Measurements from ENCODE around the gene TAGLN2.

TAGLN2 gene

GRCh38 chr1:159958719-159959380 lies 33.5 kb upstream of the TAGLN2 start:
- DNase-seq (ENCODE audit: low spot score) = no peak
- TF ChIP-seq CTCF (IDR thresholded peaks at IDR 0.05; ENCODE audit: borderline replicate concordance, control extremely low read depth, extremely low read depth, insufficient read depth, missing control alignments) = no peak
- in situ Hi-C loops (cut with MboI; ENCODE audit: low sequenced_read_pairs, unreplicated experiment) = no loop called here

GRCh38 chr1:159957824-159958268 lies 32.5 kb upstream of the TAGLN2 start:
- TF ChIP-seq CTCF (IDR thresholded peaks at IDR 0.05; ENCODE audit: borderline replicate concordance, control extremely low read depth, extremely low read depth, insufficient read depth, missing control alignments) = no peak
- in situ Hi-C loops (cut with MboI; ENCODE audit: low sequenced_read_pairs, unreplicated experiment) = no loop called here

GRCh38 chr1:159955456-159955855 lies 30.1 kb upstream of the TAGLN2 start:
- in situ Hi-C loops (cut with MboI; ENCODE audit: low sequenced_read_pairs, unreplicated experiment) = no loop called here
- DNase-seq (ENCODE audit: low spot score) = no peak
- no peak for TF ChIP-seq CTCF (IDR thresholded peaks at IDR 0.05; ENCODE audit: borderline replicate concordance, control extremely low read depth, extremely low read depth, insufficient read depth, missing control alignments)

More at GRCh38 chr1:159957824-159958268, 32.5 kb upstream of the TAGLN2 start:
- no peak for DNase-seq (ENCODE audit: low spot score)

GRCh38 chr1:159953536-159954515 lies 28.5 kb upstream of the TAGLN2 start, which contains the start of gene SLAMF9:
TSS of gene SLAMF9 (minus strand) at chr1:159954237. CDS start at chr1:159954137, 100 bp downstream.
- DNase-seq (ENCODE audit: low spot score) = no peak
- no peak for TF ChIP-seq CTCF (IDR thresholded peaks at IDR 0.05; ENCODE audit: borderline replicate concordance, control extremely low read depth, extremely low read depth, insufficient read depth, missing control alignments)
- in situ Hi-C loops (cut with MboI; ENCODE audit: low sequenced_read_pairs, unreplicated experiment) = no loop called here

GRCh38 chr1:159952932-159953331 lies 27.6 kb upstream of the TAGLN2 start:
- TF ChIP-seq CTCF (IDR thresholded peaks at IDR 0.05; ENCODE audit: borderline replicate concordance, control extremely low read depth, extremely low read depth, insufficient read depth, missing control alignments) = no peak
- in situ Hi-C loops (cut with MboI; ENCODE audit: low sequenced_read_pairs, unreplicated experiment) = no loop called here
- DNase-seq (ENCODE audit: low spot score) = no peak

GRCh38 chr1:159951551-159951950 lies 26.2 kb upstream of the TAGLN2 start:
- no peak for TF ChIP-seq CTCF (IDR thresholded peaks at IDR 0.05; ENCODE audit: borderline replicate concordance, control extremely low read depth, extremely low read depth, insufficient read depth, missing control alignments)
- no peak for DNase-seq (ENCODE audit: low spot score)
- in situ Hi-C loops (cut with MboI; ENCODE audit: low sequenced_read_pairs, unreplicated experiment) = no loop called here
